Measurements from ENCODE around the gene ASIC2. TPM values are rescaled to one million over a fixed set of nuclear protein-coding genes. Genes with fewer than 3 reads are reported as not detected.

ASIC2 gene
- total RNA-seq, 1 experiment from 2014 or later: not detected

DNA sequence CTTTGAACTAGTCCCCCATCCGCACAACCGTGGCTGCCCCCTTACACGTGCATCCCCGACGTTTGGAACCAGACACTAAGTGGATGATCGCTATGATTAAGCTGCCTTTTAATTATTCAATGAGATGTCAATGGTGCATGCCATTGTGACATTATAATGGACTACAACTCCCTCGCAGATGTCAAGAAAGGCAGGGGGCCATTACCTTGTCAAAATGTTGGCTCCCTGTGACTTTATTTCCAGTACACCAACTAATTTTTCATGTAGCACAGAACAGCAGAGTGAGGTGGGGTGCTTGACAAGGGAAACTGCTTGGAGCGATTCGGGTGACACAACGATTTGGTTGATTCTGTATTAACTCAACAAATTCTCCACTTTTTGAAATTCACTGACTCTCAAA is 26.5 kb downstream of the ASIC2 start:
- no peaks in the 10 kb centered on the region for H3K9me2 ChIP-seq (ENCODE audit: insufficient read depth)
- DNase-seq (ENCODE audit: low read depth, low spot score) (no peak), ATAC-seq (no peak)
- no peaks in the 10 kb centered on the region for H3K9me3 ChIP-seq (ENCODE audit: control insufficient read depth in 1 of 2, insufficient read depth in 1 of 2, low read depth in 1 of 2, low read length in 2 of 2)
- ChIA-PET RAD21 (ENCODE audit: low non-redundant PET in 1 of 2, low total read pairs in 2 of 2, uncharacterized antibody in 2 of 2, unreplicated experiment in 2 of 2) (no interaction called here), POLR2A (no interaction called here), CTCF (no interaction called here)
- H3K4me2 ChIP-seq (ENCODE audit: low read length): no peak overlapping the region
- 0 out of 2 replicates have a peak, but pooled peaks cover 3% of the 10 kb centered on the region for H3K27me3 ChIP-seq (ENCODE audit: insufficient read depth, low read length)
- no peak overlapping the region for H3K27ac ChIP-seq (ENCODE audit: low read depth, low read length)
- intact Hi-C loops (cut with micrococcal nuclease): no loop called here
- no peaks in the 10 kb centered on the region for H3K4me1 ChIP-seq (ENCODE audit: control insufficient read depth in 1 of 2, insufficient read depth in 2 of 2, low read length in 2 of 2)
- no TSS peak for BruUV-seq (replicated peaks)
- no peak overlapping the region for H3K4me3 ChIP-seq (replicated peaks in 1 of 2; ENCODE audit: low read depth in 1 of 2, low read length in 2 of 2)
- no peak overlapping the region for H3K9ac ChIP-seq (ENCODE audit: low read length)
- no peaks in the 10 kb centered on the region for H3K36me3 ChIP-seq (ENCODE audit: control insufficient read depth in 1 of 2, insufficient read depth in 2 of 2, low read length in 2 of 2)
- no peak overlapping the region for H2AFZ ChIP-seq (ENCODE audit: low read depth, low read length, poor library complexity, severe bottlenecking)
- H4K20me1 ChIP-seq (ENCODE audit: insufficient read depth): no peaks in the 10 kb centered on the region
- no peaks in the 10 kb centered on the region for H3K79me2 ChIP-seq (ENCODE audit: insufficient read depth, low read length)
- TF ChIP-seq EZH2 (IDR thresholded peaks at IDR 0.05) (no peak), RAD21 (IDR thresholded peaks at IDR 0.05; ENCODE audit: low read depth) (no peak), ZFX (IDR thresholded peaks at IDR 0.05) (no peak), ZNF274 (IDR thresholded peaks at IDR 0.05; ENCODE audit: low read depth, low read length) (no peak), SIN3A (IDR thresholded peaks at IDR 0.05; ENCODE audit: low read depth) (no peak), FOSL1 (IDR thresholded peaks at IDR 0.05; ENCODE audit: low read depth) (no peak), ELF1 (IDR thresholded peaks at IDR 0.05; ENCODE audit: borderline replicate concordance, low read depth) (no peak)
- TF ChIP-seq, protein P1, sequence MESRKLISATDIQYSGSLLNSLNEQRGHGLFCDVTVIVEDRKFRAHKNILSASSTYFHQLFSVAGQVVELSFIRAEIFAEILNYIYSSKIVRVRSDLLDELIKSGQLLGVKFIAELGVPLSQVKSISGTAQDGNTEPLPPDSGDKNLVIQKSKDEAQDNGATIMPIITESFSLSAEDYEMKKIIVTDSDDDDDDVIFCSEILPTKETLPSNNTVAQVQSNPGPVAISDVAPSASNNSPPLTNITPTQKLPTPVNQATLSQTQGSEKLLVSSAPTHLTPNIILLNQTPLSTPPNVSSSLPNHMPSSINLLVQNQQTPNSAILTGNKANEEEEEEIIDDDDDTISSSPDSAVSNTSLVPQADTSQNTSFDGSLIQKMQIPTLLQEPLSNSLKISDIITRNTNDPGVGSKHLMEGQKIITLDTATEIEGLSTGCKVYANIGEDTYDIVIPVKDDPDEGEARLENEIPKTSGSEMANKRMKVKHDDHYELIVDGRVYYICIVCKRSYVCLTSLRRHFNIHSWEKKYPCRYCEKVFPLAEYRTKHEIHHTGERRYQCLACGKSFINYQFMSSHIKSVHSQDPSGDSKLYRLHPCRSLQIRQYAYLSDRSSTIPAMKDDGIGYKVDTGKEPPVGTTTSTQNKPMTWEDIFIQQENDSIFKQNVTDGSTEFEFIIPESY (IDR thresholded peaks at IDR 0.05; ENCODE audit: extremely low read depth, insufficient replicate concordance, low read length): no peak
- TF ChIP-seq, protein P2, sequence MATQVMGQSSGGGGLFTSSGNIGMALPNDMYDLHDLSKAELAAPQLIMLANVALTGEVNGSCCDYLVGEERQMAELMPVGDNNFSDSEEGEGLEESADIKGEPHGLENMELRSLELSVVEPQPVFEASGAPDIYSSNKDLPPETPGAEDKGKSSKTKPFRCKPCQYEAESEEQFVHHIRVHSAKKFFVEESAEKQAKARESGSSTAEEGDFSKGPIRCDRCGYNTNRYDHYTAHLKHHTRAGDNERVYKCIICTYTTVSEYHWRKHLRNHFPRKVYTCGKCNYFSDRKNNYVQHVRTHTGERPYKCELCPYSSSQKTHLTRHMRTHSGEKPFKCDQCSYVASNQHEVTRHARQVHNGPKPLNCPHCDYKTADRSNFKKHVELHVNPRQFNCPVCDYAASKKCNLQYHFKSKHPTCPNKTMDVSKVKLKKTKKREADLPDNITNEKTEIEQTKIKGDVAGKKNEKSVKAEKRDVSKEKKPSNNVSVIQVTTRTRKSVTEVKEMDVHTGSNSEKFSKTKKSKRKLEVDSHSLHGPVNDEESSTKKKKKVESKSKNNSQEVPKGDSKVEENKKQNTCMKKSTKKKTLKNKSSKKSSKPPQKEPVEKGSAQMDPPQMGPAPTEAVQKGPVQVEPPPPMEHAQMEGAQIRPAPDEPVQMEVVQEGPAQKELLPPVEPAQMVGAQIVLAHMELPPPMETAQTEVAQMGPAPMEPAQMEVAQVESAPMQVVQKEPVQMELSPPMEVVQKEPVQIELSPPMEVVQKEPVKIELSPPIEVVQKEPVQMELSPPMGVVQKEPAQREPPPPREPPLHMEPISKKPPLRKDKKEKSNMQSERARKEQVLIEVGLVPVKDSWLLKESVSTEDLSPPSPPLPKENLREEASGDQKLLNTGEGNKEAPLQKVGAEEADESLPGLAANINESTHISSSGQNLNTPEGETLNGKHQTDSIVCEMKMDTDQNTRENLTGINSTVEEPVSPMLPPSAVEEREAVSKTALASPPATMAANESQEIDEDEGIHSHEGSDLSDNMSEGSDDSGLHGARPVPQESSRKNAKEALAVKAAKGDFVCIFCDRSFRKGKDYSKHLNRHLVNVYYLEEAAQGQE (IDR thresholded peaks at IDR 0.05; ENCODE audit: low read depth): no peak
